ENCODE measurements around the gene ASTN2.

Gene ASTN2

DNA sequence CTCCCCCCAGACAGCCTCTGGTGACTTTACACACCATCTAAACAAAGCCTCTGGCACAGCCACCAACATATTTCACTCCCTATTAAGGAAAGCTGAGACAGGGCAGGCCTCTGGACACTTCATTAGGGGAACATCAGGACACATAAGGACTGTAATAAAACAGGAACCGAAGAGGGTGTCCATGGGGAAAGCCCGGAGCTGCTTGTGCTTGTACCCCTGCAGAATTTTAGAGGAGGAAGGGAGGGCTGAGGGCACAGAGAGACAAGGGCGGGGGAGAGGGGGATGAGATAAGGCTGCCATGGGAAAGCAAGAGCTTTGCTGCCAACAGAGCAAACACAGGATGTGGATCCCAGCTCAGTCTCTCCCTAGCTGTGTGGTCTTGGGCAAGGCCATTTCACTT is 138.4 kb downstream of the ASTN2 start:
- DNase-seq (ENCODE audit: low read depth): no peak

DNA sequence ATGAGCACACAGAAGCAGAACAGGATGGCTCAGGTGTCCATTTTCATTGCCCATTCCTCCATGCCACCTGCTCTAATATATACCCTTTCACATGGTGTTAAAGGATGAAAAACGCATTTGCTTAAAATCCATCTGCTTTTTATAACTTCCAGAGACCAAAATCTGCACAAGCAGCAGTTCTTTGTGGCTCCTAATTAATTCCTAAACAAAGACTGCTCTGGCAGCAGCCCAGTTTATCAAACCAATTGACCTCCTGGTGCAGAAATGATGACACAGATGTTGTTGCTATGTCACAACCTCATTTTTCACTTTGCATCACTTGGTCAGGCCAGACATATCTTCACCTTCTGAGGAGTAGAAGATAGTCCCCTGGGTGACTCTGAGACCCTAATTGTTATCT is 141.2 kb downstream of the ASTN2 start:
- H3K4me3 ChIP-seq (ENCODE audit: low read depth, low read length): no peak overlapping the region
- DNase-seq (ENCODE audit: low read depth): no peak

More for the DNA sequence above, 138.4 kb downstream of the ASTN2 start:
- H3K4me3 ChIP-seq (ENCODE audit: low read depth, low read length): no peak overlapping the region

- no peak overlapping the region for H3K4me3 ChIP-seq (ENCODE audit: low read depth, low read length)
- DNase-seq (ENCODE audit: low read depth): no peak
These were observed 145.9 kb downstream of the ASTN2 start for GRCh38 chr9:117268847-117269446.

- no peak overlapping the region for H3K4me3 ChIP-seq (ENCODE audit: low read depth, low read length)
- DNase-seq (ENCODE audit: low read depth): no peak
These were observed 147.9 kb downstream of the ASTN2 start for GRCh38 chr9:117266855-117267497.

GRCh38 chr9:117265253-117265652 is 149.6 kb downstream of the ASTN2 start:
- no peak overlapping the region for H3K4me3 ChIP-seq (ENCODE audit: low read depth, low read length)
- no peak for DNase-seq (ENCODE audit: low read depth)

DNA sequence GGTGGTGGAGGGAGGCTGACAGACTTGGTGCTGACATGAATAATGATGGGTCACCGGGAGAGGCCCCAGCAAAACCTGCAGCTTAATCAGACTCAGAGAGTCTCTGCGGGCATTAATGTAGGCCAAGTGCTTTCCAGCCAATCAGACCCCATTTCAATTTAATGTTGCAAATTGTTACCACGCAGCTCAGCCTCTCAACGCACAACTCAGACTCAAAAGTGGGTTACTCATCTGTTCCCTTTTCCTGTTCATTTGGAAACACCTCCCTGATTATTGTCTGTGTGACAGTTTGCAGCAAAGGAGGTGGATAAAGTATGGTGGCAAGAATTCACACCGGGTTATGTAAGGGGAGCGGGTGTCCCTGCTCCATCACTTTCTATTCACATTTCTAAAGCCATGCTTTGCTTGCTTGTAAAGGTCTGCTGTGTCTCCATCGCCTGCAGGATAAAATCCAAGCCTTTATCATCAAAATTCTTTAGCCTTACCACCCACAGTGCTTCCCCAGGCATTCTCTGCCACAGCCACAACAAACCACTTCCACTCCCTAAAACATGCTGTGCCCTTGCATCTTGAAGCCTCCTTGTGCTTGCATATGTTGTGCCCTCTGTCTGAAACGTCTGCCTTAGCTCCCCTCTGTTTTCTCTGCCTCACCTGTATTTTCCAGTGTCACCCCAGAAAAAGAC is 156.5 kb downstream of the ASTN2 start:
- no peak for DNase-seq (ENCODE audit: low read depth)
- H3K4me3 ChIP-seq (ENCODE audit: low read depth, low read length): no peak overlapping the region

GRCh38 chr9:117253261-117253660 is 161.6 kb downstream of the ASTN2 start:
- no peak overlapping the region for H3K4me3 ChIP-seq (ENCODE audit: low read depth, low read length)
- DNase-seq (ENCODE audit: low read depth): no peak

DNA sequence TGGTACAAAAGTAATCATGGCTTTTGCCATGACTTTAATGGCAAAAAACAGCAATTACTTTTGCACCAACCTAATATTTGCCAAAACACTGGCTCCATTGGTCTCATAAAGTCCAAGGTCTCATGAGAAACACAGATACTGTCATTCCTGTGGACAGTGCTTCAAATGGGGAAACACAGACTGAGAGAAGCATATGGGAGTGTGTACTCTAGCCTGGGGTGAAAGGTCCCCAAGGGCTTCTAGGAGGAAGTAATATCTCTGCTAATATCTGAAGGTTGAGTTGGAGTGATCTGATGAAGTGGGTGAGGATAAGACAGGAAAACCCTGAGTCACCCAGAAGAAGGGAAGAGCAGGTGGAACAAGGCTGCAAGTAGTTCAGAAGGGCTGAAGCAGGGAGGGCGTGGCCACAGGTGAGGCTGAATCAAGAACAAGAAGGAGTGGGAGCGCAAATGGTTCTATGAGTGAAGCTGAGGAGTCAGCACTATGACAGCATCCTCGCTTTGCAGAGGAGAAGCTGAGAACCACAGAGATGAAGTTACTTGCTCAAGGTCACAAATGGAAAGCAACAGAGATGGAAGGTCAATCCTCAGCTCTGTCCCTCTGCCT is 164.1 kb downstream of the ASTN2 start:
- DNase-seq (ENCODE audit: low read depth): no peak
- H3K4me3 ChIP-seq (ENCODE audit: low read depth, low read length): no peak overlapping the region

DNA sequence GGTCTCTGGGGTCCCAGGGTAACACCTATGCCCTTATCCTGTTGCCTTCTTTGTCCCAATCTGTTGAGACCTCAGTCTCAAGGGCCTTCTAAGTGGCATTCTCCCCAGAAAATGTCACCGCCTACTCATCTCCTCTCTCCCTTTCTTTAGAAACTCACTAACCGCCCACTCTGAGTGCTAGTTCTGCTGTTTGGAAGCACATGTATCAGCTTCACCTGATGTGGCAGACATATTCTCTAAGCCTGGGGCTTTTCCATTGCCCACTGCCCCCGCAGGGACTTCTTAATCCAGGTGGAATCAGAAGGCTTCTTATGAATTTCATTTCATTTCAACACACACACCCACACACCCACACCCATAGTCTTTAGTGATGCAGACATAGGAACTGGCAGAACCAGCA is 165.1 kb downstream of the ASTN2 start:
- DNase-seq (ENCODE audit: low read depth): no peak
- no peak overlapping the region for H3K4me3 ChIP-seq (ENCODE audit: low read depth, low read length)

DNA sequence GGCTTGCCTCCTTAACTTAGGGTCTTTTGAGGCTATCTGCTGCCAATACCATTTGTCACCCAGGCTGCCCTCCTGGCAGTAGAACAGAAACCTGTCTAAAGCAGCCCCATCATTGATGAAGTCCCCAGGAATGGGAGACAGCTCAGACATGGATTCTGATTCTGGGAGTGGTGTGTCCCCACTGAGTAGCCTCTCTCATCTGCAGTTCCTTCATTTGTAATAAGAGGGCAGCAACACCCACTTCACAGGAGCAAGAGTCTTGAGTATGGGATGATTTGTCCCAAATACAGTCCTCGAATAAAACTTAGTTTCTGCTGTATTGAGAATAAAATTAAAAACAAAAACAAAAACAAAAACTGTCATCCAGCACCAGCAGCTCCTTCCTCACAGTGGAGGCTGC is 167.6 kb downstream of the ASTN2 start:
- no peak overlapping the region for H3K4me3 ChIP-seq (ENCODE audit: low read depth, low read length)
- no peak for DNase-seq (ENCODE audit: low read depth)

DNA sequence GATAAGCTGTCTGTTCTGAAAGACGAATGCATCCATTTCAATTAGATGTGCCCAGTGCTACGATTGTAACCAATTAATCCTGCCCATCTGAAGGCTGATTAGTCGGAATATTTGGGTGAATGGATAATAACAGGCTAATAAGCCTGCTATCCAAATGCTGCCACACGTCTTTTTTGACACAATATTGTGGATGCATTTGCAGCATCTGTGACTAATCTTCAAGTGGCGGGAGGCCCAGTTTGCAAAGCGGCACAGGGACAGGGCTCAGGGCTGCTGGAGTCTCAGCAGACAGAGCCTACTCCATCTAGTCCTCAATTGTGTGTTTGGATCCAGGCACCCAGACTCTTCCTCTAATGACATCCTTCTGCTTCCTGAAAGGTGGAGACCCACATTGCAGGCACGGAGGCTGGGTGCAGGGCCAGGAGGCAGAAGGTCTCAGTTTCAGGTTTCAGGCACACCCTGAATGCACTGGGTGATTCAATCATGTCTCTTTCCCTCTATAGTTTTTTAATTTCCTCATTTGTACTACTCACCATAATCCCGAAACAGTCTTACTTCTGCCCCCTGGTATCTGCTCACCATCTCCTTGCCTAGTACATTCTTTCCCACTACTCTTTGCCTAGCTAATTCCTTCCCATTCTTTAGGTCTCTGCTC is 169.6 kb downstream of the ASTN2 start:
- DNase-seq (ENCODE audit: low read depth): no peak
- H3K4me3 ChIP-seq (ENCODE audit: low read depth, low read length): no peak overlapping the region

GRCh38 chr9:117242082-117242481 is 172.8 kb downstream of the ASTN2 start:
- DNase-seq (ENCODE audit: low read depth): no peak

DNA sequence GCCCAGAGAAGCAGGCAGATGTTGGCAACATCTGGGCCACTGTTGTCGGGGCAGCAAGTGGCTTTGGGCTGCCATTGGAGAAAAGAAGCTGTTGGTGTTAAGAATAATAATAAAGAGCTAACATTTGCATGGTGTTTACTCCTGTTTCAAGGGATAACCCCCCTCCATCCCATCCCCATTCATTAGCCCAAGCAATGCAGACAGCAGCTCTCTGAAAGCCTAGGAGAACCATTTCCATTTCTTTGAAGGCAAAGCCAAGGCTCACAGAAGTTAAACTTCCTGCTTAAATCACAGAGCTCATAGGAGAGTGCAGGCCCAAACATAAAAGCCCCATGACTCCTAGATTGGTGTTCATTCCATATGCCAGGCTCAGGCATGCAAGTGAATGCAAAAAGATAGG is 175.4 kb downstream of the ASTN2 start:
- H3K4me3 ChIP-seq (ENCODE audit: low read depth, low read length): no peak overlapping the region
- DNase-seq (ENCODE audit: low read depth): no peak

More at GRCh38 chr9:117242082-117242481, 172.8 kb downstream of the ASTN2 start:
- no peak overlapping the region for H3K4me3 ChIP-seq (ENCODE audit: low read depth, low read length)

DNA sequence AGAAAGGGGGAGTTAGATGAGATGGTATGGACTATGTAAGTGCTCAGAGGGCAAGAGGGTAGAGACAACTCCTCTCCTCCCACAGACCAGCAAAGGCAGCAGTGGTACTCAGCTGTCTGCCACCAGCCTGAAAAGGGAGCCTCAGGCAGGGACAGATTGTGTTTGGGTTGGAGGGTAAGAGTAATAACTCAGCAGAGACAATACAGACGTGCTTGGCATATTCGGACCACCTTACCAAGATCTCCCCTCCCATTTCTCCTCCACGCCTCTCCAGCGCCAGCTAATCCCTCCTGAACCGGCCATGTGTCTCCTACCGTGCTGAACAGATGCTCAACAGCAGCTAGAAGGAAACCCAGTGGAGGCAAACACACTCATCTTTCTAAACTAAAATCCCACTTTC is 180.8 kb downstream of the ASTN2 start:
- DNase-seq (ENCODE audit: low read depth): no peak

DNA sequence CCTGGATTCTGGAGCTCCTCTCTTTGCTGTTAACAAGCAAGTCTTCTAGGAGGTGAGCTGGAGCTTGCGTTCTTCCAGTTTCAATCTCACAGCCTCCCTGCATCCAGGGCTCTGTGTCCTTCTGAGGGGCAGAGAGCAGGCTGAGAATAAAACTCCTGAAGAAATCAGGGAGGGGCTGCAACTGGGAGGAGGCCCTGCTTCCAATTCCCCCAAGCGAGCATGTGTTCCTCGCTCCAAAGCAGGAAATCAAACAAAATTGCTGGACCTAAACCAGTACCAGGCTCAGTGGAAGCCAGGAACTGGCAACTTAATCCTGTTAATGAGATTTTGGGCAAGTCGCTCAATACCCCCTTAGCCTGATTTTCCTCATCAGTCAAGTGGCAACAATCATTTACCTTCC is 181.8 kb downstream of the ASTN2 start:
- no peak for DNase-seq (ENCODE audit: low read depth)
- H3K4me3 ChIP-seq (ENCODE audit: low read depth, low read length): no peak overlapping the region

More for the DNA sequence above, 180.8 kb downstream of the ASTN2 start:
- H3K4me3 ChIP-seq (ENCODE audit: low read depth, low read length): no peak overlapping the region

DNA sequence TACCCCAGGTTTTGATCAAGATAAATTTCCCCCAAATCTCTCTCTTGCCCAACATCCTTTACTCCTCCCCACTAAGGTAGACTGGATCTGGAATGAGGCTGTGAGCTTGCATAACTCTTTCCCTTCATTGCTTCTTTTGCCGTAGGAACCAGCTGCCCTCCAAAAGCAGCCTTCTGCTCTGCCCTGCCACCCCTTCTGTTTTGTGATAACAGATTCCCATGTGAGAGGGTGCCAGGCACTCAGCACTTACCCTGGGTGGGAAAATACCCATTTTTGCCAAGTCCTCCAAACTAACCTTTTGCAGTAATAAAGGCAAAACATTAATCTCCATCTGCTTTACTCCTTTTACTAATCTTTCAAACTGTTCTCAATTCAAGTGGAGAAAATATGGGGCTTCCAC is 182.6 kb downstream of the ASTN2 start:
- no peak overlapping the region for H3K4me3 ChIP-seq (ENCODE audit: low read depth, low read length)
- DNase-seq (ENCODE audit: low read depth): no peak

GRCh38 chr9:117231012-117231411 is 183.8 kb downstream of the ASTN2 start:
- no peak overlapping the region for H3K4me3 ChIP-seq (ENCODE audit: low read depth, low read length)
- DNase-seq (ENCODE audit: low read depth): no peak

DNA sequence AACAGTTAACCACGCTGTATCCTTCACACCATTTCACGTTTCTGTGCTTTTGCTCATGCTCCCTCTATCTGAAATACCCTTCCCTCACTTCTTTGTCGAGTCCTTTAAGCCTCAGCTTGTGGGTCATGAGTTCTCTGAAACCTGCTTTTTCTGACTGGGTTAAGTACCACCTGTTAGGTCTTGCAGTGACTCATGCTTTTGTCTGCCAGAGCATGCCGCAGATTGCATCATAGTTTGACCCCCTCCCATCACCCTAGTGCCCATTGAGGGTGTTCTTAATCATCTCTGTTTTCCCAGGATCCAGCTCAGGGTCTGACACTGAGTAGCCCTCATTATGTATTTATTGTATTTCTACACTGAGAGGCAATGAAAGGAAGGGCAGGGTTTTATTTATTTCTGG is 190.2 kb downstream of the ASTN2 start:
- DNase-seq (ENCODE audit: low read depth): no peak
- H3K4me3 ChIP-seq (ENCODE audit: low read depth, low read length): no peak overlapping the region

DNA sequence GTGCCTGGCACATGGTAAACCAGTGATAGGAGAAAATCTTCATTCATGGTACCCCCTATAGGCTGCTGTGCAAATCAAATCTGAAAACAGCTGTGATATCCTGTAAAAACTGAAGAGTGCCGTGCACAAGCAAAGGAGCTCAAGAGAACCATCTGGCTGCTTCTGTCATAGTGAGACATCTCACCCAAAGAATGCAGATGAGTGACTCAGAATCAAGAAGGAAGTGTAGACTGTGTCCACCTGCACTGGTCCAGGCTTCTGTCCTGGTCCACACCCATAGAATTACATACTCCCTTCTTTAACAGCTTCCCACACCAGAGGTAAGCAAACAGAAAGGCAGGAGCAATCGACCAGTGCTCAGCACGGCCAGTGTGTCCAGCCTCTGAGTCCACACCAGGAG is 195.9 kb downstream of the ASTN2 start:
- no peak for DNase-seq (ENCODE audit: low read depth)
- H3K4me3 ChIP-seq (ENCODE audit: low read depth, low read length): no peak overlapping the region

DNA sequence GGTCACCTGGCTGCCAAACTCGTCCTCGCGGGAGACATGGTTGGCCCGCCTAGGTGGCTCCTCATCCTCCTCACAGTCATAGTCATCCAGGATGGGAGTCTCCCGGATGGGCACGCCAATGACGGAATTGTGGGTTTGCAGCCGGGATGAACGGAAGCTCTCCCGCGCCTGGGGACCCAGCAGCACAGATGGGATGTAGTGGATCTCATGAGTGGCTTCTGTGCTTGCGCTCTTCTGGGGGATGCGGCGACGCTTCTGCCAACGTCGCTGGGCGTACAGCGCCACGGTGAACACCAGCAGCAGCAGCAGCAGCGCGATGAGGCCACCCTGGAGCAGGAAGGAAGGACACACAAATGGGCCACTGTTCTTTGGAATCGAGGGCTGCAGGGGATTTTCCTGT is 200.4 kb downstream of the ASTN2 start:
- DNase-seq (ENCODE audit: low read depth): no peak

More for the DNA sequence above, 200.4 kb downstream of the ASTN2 start:
- H3K4me3 ChIP-seq (ENCODE audit: low read depth, low read length): no peak overlapping the region
